GM18502 (cell line): ENCODE measurements around the gene FLNB.

Experiments used
- ATAC-seq: cut with Tn5 transposase; IDR thresholded peaks from one replicate; pipeline ENCODE4 v1.9.1; 2021; ENCODE audit warnings: mild to moderate bottlenecking; ENCODE audit not compliant: unreplicated experiment, poor library complexity

FLNB gene

GRCh38 chr3:58217209-58217811, 209.1 kb downstream of the FLNB start:
- ATAC-seq: peak; percentile 35

- no peak for ATAC-seq
Observed at GRCh38 chr3:58218904-58219303, 210.7 kb downstream of the FLNB start.
